CD4-positive, alpha-beta T cell treated with Interleukin-15 for 4 hours (primary cell): ENCODE results near the gene INO80E.
"Not testable (repeated sequence)": the region's sequence is repeated elsewhere in the genome, so short reads cannot be mapped to it uniquely, and the experiment has no call there.

Experiments used
- DNase-seq: peaks from one replicate; pipeline ENCODE4 v3.0.0-alpha.2; 2020; ENCODE audit warnings: low spot score

Gene INO80E

DNA sequence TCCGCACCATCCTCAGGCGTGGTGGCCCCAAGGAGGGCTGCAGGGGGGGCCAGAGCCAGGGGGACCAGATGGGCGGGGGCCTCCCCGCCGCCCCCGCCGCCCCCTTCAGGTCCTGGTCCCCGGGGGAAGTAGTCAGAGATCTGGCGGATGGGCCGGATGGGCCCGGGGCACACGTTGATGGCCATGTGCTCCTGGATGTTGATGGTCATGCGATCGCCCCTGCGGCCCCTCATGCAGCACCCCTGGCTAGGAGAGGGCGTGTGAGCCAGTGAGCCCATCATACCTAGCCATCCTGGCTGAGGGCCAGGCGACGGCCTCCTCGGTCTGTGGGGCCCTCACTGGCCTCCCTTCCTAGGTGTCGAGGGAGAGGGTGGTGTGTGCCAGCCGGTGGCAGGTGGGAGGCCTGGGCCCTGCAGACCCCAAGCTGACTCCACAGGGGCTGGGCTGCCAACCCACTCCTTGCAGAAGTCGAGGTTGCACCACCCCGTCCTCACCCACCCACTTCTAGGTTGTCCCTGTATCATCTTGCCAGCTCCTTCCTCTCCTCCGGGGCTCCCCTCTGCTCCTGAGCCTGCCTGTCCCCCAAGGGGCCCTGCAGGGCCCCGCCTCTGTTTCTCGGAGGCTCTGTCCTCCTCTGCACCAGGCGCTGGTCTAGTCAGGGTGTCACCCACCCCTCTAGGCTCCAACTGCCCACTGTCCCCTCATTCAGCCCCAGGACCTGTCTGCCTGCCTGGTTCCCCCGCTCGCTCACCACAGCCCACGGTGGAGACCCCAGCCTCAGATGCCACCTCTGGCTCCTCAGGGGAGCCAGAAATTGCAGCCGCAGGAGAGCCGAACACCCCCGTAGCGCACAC is 14.2 kb downstream of the INO80E start:
- no peak for DNase-seq

DNA sequence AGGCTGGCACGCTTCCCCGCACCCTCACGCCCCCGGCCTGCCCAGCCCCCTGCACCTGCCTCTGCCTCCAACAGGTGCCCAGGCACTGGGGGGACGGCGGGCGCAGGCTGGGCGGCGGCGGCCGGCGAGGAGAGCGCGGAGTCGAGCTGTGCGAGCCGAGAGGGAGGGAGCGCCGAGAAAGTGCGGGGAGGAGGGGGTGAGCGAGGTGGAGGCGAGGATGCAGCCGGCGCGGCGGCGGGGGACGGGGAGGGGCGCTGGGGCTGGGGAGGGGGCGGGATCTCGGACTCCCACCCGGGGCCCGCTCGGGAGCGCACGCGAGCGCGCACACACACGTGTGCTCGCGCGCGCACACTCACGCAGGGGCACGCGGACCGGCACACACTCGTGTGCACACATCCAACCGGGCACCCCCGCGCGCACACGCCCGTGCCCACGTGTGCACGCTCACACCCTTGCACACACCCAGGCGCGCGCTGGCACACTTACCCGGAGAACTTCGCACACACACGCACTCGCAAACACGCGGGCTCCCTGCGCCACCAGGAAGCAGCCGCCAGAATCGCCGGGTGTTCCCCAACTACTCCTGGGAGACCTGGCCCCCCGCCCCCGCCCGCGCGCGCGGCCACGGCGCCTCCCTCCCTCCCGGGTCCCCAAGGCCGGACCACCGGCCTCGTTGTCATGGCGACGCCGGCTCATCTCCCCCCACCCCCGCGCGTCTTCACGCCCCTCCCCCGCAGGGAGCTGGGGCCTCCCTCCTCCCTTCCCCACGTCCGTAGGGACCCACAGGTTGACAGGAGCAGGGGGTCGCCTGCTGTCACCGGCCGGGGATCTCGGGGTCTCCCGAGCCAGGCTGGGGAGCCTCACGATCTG is 15.0 kb downstream of the INO80E start, which contains the start of gene DOC2A:
DOC2A (minus strand) TSS at position 184 of the 870 bp plus-strand sequence. CDS start 805 bp downstream, outside the sequence.
- peak; percentile 13 for DNase-seq

DNA sequence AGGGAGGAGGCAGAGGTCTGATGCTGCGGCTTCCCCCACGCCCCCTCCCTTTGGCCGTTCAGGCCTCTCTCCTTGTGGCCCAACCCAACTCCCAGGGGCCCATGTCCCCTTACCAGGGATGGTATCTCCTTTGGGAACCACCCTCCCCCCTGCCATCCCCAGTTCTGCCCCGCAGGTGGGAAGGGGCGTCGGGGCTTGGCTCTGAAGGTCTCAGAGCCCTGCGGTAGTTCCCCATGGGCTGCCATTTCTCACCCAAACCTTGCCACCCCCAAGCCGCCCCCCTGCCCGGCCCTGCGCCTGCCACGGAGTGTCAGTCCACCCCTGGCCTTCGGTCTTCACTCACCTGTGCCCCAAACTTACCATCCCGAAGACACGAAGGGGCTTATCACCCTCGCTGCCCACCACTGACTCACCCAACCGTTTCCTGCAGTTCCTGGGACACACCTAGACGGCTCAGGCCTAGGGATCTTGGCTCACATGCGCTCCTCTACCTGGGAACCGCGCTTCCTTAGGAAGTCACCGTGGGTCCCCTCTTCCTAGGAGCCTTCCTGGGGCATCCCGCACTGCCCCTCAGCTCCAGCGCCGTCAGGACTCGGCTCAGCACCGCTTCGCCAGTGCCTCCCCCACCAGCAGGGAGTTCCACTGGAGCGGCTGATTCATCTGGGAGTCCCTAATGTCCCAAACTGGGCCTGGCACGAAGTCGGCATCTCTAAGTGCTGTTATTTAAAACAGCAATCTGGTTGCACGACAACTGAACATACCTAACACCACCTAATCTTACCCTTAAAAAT is 15.9 kb downstream of the INO80E start:
- no peak for DNase-seq

DNA sequence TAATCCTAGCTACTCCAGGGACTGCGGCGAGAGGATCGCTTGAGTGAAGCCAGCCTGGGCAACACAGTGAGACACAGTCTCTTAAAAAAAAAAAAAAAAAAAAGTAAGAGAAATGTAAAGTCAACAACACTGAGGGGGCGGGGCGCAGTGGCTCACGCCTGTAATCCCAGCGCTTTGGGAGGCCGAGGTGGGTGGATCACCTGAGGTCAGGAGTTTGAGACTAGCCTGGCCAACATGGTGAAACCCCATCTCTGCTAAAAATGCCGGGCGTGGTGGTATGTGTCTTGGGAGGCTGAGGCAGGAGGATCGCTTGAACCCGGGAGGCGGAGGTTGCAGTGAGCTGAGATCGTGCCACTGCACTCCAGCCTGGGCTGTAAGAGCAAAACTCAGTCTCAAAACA is 16.6 kb downstream of the INO80E start:
- not testable (repeated sequence) for DNase-seq

DNA sequence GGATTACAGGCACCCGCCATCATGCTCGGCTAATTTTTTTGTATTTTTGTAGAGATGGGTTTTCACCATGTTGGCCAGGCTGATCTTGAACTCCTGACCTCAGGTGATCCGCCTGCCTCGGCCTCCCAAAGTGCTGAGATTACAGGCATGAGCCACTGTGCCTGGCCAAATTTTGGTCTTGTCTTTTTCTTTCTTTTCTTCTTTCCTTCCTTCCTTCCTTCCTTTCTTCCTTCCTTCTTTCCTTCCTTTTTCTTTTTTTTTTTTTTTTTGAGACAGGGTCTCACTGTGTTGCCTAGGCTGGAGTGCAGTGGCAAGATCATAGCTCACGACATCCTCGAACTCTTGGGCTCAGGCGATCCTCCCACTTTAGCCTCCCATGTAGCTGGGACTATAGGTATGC is 19.4 kb downstream of the INO80E start:
- DNase-seq, result not testable (repeated sequence)

DNA sequence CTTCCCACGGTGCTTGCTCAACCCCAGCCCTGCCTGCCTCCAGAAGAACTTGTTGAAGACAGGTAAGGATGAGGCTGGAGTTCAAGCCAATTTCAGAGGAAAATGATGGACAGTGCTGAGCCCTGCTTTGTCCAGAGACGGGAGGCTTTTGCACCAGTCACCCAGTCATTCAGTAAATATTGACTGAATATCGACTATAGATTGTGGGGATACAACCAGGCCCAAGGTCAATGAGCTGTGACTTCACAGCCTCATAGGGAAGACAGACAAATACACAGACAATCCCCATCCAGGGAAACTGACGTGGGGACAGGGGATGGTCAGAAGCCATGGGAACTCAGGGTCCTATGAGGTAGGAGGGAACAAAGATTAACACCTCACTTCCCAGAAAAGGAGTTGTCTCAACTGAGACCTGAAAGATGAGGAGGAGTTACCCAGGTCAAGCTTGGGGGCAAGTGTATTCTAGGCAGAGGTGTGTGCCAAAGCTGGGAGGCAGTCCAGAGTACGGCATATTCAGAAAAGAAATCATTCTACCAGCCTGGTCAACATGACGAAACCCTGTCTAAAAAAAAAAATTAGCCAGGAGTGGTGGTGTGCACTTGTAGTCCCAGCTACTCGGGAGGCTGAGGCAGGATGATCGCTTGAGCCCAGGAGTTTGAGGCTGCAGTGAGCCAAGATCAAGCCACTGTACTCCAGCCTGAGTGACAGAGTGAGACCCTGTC is 20.7 kb downstream of the INO80E start:
- DNase-seq, result no peak

DNA sequence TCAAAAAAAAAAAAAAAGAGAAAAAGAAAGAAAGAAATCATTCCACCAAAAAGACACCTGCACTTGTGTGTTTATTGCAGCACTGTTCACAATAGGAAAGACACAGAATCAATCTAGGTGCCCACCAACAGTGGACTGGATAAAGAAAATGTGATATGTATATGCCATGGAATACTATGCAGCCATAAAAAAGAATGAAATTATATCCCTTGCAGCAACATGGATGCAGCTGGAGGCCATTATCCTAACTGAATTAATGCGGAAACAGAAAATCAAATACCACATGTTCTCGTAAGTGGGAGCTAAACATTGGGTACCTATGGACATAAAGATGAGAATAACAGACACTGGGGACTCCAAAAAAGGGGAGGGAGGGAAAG is 21.2 kb downstream of the INO80E start:
- no peak for DNase-seq

DNA sequence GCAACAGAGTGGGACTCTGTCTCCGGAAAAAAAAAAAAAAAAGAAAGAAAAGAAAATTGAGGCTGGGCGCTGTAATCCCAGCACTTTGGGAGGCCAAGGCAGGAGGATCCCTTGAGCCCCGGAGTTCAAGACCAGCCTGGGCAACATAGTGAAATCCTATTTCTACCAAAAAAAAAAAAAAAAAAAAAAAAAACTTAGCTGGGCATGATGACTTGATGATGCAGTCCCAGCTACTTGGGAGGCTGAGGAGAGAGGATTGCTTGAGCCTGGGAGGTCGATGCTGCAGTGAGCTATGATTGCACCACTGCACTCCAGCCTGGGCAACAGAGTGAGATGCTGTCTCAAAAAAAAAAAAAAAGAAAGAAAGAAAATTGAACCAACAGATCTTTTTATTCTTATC is 21.9 kb downstream of the INO80E start:
- not testable (repeated sequence) for DNase-seq

DNA sequence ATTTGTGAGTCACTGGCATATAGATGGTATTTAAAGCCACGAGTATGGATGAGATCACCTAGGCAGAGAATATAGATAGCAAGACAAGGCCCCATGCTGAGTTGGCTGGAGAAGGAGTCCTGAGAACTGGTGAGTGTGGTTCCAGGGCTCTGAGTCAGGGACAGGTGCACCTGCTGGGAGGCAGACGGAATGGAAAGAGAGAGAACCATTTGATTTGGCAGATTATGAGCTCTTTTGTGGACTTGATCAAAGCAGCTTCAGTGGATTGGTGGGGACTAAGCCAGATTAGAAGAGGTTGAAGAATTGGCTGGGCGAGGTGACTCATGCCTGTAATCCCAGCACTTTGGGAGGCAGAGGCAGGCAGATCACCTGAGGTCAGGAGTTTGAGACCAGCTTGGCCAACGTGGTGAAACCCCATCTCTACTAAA is 22.7 kb downstream of the INO80E start:
- DNase-seq, result no peak

DNA sequence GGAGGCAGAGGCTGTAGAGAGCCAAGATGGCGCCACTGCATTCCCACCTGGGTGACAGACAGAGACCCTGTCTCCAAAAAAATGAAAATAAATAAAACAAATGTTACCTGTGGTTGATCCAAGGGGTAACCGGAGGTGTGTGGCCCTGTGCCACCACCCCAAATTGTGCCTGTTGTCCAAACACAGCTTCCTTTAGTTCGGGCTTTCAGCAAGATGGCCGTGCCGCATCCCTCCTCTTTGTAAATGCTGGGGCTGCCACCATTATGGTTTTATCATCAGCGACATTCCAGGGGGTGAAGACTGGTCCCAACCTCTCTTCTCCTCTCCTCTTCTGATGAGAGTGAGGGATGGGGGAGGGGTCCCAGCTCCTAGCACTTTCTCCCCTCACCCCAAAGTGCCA is 26.8 kb downstream of the INO80E start, which contains the start of gene C16orf92:
C16orf92 (plus strand) TSS at position 312 of the 400 bp plus-strand sequence. CDS start 143 bp downstream, outside the sequence.
- DNase-seq, result no peak

DNA sequence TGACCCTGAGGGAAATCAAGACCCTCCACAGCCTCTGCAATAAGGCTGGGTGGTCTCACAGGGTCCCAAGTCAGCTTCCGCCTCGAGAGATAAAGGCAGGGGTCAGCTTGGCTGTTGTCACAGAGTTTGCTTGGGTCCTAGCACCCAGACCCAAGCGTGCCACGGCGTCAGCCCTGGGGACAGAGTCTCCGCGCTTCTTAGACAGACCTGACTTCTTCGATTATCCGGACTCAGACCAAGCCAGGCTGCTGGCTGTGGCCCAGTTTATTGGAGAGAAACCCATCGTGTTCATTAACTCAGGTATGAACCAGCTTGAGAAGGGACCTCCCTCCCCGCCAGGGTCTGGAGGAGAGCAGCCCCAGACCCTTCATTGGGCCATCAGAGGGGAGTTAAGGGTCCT is 27.5 kb downstream of the INO80E start:
- no peak for DNase-seq

DNA sequence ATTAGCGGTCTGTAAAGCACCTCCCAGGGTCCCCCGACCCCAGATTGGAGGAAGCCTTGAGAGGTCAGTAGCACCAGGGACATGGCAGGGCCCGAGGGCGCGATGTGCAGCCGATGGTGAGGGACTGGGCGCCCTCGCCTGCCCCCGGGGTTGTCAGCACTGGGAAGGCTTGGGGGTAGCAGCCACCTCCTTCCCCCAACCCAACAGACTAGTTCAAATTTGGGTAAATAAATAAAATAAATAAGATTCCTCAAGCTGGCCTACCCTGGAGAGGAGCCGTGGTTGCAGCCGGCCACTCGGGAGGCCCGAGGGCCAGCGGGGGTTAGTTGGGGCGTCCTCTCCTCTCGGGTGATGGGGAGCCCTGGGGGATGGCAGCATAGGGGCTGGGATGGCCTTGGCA is 28.4 kb downstream of the INO80E start:
- no peak for DNase-seq

DNA sequence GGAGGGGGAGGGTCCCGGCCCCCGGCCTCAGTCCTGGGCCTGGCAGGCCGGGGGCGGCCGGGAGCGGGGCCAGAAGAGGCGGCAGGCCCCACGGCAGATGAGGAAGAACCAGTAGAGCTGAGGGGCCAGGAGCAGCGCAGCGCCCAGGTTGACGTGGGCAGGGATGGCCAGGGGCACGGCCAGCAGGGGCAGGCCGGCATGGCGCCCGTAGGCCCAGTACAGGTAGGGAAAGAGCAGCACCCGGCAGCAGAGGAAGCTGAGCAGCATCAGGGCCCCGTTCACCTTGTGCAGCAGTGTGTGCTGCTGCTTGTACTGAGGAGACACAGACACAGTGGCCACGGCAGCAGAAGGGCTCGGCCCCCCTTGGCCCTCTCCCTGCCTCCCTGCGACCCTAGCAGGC is 29.1 kb downstream of the INO80E start:
- DNase-seq, result no peak

DNA sequence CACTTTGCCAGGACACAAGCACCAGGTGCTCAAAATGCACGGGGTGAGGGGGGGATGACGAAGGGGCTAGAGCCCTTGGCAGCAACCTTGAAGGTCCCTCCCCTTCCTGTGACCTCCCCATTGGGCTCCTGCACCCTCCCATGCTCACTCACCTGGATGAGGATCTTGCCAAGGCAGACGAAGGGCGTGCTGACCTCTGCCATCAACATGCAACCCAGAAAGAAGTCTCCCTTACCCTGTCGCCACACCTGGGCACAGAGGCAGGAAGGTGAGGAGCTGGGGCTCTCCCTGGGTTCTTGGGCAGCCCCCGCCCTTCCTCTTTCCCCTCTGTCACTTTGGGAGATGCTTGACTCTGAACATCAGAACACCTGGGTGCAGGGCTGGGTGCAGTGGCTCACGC is 29.5 kb downstream of the INO80E start:
- no peak for DNase-seq

DNA sequence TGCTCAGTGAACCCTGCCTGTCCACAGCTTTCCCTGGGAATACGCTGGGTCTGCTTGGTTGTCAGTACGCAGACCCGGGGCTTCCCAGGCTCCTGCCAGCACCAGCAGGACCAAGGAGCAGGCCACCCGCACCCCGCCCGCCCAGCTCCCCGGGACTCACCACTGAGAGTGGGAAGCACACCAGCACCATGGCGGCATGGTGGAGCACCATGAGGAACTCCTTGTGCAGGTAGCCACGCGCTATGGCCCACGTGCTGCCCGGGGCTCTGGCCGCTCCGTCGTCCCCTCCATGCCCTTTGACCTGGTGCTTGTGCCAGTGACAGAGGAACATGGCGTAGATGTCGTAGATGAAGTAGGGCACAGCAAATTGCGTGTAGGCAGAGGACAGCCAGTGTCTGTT is 30.4 kb downstream of the INO80E start:
- DNase-seq, result no peak

DNA sequence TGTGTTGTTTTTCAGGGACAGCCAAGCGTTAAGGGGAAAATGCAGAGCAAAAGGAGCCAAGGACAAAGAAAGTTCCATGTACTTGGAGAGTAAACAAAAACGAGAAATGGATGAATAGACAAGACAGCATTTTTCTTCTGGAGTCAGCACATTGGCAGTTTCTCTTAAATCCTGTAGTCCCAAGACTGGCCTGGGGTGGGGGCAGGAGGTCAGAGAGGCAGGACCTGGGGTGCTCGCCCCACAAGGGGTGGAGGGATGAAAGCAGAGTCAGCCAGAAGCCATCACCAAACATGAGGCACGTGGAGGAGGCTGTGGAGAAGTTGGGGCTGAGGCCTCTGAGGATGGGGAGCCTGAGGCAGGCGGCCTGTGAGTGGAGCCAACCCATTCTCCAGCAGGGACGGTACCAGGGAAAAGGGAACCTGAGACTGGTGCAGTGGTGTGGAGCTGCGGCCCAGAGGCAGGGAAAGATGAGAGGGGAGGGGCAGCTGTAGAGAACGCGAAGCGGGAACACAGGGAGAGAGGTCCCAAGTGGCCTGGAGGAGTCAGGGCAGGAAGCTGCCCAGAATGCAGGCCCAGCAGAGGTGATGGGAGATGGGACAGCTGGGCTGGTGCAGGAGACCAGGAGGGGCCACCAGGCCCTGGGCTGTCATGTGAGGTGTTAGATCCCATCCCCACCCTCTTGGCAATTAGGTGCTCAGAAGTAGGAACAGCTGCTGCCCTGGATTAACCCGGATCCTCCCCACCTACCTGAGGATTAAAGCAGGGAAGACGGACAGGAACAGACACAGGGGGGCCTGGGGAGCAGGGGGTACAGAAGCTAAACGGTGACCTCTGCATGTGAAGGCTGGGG is 31.8 kb downstream of the INO80E start:
- DNase-seq, result no peak

DNA sequence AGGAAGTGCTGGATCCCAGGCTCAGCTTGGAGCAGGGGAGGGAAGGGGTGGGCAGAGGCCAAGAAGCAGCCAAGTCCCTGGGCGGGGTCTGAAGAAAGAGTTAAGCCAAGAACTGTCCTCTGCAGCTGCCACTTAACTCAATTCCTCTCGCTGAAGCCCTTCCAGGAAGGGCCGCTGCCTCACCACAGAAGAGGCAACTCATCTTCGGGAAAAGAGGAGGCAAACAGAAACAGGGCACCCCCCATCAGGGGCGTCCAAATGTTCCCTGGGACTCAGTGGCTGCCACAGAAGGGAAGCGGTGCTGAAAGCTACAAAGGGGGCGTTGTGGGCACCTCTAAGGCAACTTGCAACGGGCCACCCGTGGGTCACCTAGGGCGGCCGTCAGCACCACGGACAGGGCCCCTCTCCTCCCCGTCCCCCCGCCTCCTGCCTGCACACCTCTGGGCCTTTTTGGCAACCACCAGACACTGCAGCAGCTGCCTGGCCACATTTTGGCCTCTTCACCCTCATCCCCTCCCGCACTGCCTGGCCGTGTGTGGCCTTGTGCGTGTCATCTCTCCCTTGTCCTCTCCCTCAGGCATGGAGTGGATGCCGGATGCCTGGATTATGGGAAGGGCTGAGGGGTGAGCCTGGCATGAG is 32.5 kb downstream of the INO80E start:
- DNase-seq, result no peak

DNA sequence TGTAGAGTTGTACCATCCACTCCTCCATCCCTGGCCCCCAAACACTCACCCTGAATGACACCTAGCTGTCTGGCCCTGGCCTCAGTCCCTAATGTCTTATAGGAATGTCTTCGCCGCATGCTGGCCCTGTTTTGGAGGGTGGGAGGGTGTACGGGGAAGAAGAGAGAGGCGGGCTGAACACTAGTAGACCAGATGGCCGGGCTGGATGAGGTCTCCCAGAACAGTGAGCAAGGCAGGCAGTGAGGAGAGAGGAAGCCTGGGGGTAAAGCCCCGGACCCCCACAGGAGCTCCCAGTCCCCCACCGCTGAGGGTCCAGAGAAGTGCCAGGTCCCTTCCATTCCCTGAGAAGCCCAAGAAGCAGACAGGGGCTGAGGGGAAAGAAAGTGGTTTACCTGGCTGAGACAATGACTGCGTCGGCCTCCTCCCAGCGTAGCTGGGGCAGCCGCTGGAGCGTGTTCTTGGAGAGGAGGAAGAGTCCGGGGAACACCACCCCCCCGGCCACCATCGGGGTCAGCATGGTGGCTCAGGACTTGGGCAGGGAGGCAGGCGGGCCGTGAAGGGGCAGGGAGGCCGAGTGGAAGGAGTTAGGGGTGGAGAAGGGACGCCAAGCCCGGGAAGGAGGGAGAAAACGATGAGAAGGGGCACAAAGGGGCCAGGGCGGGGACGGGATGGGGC is 34.1 kb downstream of the INO80E start:
- no peak for DNase-seq

DNA sequence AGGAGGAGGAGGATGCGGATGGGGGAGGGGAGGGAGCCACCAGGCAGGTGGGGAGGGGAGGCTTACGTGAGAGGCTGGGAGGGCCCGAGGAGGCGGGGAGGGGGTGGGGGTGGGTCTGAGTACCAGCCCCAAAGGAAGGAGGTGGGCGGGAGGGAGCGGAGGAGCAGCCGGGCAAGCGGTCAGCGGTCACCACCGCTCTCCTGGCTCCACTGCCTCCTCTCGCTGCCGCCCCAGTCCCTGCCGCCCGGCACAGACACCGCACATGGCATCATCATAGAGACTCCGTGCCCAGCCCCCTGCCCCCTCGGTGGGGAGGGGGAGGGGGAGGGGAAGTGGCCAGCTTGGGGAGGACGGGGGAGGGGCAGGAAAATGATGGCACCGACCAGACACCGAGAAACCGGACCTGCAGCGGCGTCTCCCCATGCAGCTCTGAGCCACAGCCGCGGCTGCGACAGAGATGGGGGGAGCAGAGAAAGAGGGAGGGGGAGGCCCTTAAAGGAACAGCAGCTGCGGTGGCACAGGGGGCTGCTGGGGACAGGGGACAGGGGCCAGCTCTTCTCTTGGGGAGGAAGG is 34.9 kb downstream of the INO80E start, which contains the start of gene TLCD3B:
TLCD3B (minus strand) TSS at position 431 of the 573 bp plus-strand sequence. CDS start 744 bp downstream, outside the sequence.
- no peak for DNase-seq
